ENCODE data around the gene SLC6A4.
"Not testable (repeated sequence)": the region's sequence is repeated elsewhere in the genome, so short reads cannot be mapped to it uniquely, and the experiment has no call there.

Gene SLC6A4

DNA sequence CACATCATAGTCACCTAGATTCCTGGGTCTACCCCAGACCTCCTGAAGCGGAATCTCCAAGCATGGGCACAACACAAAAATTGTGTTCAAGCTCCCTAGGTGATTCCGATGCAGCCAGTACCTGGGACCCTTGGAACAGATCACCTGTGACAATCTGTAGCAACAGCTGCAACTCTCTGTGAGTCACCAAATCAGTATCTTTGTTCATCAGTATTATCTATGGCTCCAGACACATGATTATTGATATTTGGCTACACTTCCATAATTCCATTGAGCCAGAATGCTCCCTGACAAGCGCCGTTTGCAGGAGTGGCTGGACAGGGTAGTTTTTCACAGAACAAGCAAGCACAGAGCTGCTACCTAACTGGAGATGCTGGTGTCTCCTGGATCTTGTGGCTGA, 16.2 kb downstream of the SLC6A4 start:
- no peak for DNase-seq

DNA sequence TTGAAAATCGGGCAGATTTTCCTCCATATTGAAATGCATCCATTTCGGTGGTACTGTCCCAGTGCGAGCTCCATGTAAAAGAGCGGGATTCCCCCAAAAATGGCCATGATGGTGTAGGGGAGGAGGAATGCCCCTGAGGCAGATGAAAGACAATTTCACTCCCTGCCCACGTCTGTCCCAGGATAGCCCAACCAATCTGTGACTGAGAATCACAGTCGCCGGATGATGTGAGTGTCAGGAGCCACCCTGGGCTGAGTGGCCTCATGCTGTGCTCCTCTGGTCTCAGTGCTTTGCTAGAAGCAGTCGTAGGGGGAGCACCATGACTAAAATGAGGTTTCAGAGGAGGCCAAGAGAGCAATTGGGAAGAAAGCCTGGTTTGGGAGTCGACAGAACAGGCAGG, 16.7 kb downstream of the SLC6A4 start:
- no peak for DNase-seq

- DNase-seq = no peak
These were observed 17.7 kb downstream of the SLC6A4 start for GRCh38 chr17:30217746-30218245.

DNA sequence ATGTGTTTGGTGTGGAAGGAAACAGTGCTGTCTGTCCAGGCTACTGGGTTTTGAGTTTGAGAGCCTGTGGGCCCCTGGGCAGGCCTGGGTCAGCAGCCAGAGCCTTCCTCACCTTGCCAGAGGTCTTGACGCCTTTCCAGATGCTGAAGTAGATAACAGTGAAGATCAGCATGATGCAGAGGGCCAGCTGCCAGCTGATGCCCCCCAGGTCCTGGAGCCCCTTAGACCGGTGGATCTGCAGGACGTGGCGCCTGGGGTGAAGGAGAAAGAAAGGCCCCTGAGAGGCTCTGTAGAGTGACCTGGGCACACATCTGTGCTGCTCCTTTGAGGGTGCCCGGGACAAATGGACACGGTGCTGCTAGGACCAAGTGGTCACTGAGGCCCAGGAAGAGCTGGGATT, 18.4 kb downstream of the SLC6A4 start:
- no peak for DNase-seq

- no peak for DNase-seq
These were observed 22.7 kb downstream of the SLC6A4 start for GRCh38 chr17:30212750-30213149.

DNA sequence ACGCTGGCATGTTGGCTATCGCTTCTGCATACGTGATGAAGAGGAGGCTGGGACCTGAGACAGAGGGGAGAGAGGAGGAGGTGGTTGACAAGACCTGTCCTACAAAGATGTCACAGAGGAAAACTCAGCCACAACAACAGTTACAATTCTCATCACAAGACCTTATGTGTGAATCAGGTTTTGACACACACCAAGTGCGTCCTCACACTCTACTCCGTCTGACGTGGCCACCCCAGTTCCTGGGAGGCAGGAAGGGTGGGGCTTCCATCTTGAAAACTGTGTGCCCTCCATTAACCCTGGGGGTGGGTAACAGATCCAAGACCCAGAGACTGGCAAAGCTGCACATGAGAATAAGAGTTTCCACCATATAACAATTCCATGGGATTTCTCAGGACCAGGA, 24.1 kb downstream of the SLC6A4 start:
- DNase-seq = no peak

GRCh38 chr17:30210901-30211300, 24.6 kb downstream of the SLC6A4 start:
- no peak for DNase-seq

GRCh38 chr17:30210366-30210765, 25.1 kb downstream of the SLC6A4 start:
- no peak for DNase-seq

DNA sequence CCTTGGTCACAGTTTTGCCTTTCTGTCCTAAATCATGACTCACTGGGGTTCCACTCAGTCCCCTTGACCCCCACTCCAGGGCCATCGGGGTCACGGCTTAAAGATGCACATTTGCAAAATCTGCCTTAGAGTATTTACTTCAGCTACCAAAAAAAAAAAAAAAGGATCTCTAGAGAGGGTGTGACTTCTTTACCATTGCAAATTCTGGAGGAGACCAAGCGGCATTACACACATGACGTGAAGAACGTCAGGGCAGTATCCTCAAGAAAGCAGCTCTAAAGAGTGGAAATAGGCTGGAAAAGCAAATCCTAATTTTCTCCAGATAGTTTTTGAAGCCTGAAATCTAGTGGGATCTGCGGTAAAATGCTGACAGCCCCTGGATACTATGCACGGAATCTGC, 25.6 kb downstream of the SLC6A4 start:
- DNase-seq = no peak

DNA sequence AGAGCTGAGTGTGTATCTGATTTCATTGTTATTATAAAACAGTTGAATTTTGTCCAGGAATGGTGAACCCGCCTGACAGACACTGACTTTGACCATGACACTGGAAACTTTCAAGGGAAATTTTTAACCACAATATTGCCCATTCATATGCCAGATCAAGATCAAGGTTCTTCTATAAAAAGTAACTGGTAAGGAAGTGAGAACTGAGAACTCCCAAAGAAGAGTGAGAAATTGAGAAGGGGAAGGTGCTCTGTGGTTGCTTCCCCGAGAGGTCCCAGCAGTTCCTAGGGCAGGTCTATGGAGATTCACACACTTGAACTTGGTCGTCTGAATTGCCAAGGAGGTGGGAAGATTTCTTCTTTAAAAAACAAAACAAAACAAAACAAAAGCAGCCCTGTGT, 27.3 kb downstream of the SLC6A4 start:
- DNase-seq = no peak

DNA sequence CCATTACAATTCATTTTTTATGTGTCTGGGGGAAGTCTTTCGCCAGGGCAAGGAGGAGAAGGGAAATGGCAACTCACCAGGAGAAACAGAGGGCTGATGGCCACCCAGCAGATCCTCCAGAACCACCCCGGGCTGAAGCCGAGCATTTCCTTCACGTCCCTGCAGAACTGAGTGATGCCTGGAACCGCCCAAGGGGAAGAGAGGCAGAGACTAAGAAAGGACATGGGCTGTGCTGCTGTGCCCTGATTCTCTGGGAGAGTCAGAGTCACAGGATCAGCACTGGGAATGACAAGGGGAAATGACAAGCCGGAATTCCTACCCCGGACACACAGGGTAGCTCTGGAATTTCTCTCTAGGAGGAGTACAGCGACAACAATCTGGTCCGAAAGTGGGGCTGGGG, 27.8 kb downstream of the SLC6A4 start:
- no peak for DNase-seq

DNA sequence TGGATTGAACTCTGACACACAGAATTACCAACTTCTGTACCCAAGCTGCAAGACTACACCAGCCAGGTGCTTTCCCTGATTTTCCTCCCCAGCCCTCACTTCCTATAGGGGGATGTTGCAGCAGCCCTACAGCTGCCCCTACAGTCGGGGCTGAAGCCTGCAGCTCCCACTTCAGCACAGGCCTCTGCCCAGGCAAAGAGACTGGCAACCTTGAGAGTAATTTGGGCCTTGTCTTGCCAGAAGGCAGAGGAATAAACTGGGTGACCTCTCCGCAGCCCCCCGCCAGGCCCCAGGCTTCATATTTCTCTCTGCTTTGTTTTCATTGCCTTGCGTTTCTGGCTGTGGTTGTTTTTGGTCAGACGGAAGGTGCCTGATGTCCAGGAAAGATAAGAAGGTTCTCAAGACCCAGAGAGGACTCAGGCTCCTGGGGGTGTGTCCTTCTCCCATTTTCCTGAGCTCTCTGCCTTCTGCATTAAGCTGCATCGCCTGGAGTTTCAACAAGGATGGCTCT, 32.0 kb downstream of the SLC6A4 start:
- no peak for DNase-seq

GRCh38 chr17:30200656-30201055, 34.8 kb downstream of the SLC6A4 start:
- DNase-seq = not testable (repeated sequence)

GRCh38 chr17:30200106-30200505, 35.4 kb downstream of the SLC6A4 start:
- no peak for DNase-seq

DNA sequence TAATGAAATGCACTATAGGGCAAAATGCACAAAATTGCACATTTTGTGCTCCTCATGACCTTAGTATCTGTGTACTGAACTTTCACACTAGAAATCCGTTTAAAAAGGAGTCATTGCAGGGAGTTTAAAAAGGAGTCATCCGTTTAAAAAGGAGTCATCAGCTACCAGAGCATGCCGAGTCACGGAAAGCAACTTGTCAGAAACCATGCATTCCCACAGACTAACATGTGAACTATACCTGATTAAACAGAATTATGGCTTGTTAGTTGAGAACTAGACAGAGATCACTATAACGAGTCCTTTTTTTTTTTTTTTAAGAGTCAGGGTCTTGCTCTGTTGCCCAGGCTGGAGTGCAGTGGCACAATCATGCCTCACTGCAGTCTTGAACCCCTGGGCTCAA, 35.9 kb downstream of the SLC6A4 start:
- no peak for DNase-seq

DNA sequence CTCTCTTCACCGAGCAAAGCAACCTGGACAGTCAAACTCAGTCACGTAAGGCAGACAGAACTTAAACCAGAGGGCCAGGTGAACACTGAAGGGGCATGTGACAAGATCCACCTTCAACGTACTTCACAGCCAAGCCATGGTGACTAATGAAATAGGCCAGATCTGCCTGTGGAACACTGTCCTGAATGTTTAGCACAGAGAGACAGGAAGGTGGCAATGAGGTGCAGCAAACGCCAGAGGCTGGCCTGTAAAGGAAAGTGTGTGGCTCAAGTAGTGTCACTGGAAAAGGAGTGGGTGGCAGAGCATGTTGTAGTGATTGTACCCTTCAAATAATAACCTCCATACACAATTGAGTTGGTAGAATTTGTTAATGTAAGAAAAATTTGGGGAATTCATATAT, 38.1 kb downstream of the SLC6A4 start:
- no peak for DNase-seq

DNA sequence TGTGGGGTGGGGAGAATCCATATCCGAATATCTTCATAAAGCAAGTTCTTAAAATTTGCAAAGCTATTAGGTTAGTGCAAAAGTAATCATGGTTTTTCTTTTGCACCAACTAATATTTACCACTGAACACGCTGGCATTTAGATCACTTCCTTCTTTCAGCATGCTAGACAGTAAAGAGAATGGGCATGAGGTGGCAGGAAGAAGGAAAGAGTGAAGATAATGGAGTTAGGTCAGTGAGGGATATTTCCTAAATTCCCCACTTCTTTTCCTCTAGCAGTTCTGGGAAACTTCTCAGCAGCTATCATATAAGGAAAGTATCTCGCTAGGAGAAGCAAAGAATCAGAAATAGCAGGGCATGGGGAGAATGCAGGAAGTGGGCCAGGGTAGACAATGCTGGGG, 39.0 kb downstream of the SLC6A4 start:
- no peak for DNase-seq

- no peak for DNase-seq
These were observed 44.4 kb downstream of the SLC6A4 start for GRCh38 chr17:30191072-30191471.

- DNase-seq = no peak
These were observed 47.1 kb downstream of the SLC6A4 start for GRCh38 chr17:30188211-30188939.

DNA sequence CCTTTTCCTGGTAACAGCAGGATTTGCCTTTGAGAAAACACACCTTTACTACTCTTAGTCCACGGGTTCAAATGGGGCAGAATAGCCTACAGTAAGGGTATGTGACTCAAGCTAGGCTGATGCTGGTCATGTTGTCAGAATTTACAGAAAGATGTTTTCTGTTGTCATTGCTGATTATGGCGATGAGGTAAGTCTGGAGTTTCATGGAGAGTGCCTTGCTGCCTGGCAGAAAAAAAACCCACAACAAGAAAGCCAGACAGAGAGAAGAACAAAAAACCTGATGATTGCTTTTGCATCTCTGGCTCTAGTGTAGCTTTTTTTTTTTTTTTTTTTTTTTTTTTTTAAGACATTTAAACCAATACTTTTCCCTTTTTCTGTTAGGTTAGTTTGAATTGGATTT, 47.9 kb downstream of the SLC6A4 start:
- DNase-seq = no peak

- no peak for DNase-seq
These were observed 48.7 kb downstream of the SLC6A4 start for GRCh38 chr17:30186761-30187160.

GRCh38 chr17:30176855-30177254, 58.6 kb downstream of the SLC6A4 start:
- no peak for DNase-seq

- no peak for DNase-seq
These were observed 60.9 kb downstream of the SLC6A4 start for GRCh38 chr17:30174556-30174955.

DNA sequence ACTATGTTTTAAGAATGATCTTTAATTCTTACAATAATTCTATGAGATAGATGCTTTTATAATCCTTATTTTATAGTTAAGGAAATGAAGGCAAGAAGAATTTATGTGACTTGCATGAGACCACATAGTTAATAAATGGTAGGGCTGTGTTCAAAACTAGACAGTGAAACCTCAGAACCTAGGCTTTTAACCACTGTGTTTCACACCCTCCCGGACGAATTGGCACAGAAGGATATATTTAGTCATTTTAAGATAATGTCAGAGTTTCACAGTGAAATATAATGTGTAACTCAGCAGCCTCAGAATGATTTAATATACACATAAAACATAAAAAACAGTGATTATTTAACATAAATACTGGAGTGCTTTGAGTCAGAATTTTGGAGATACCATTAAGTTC, 61.8 kb downstream of the SLC6A4 start:
- no peak for DNase-seq

DNA sequence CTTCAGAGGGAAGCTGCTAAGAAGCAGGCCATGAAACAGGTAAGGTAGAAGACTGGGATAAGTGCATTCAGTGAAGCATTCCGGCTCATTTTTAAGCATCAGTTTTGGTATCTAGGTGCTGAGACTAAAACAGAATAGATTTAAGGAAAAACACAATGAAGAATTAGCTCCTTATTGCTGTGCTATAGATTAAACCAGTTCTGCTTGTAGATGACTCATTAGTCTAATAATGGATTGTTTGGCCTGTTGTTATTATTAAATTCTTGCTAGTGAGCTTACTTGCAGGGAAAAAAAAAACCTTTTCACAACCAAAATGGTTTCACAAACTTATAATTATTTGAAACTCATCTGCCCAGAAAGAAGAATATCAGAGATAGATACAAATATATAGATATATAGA, 62.9 kb downstream of the SLC6A4 start:
- no peak for DNase-seq
